H9 (cell line): ENCODE data around the gene RARA. TPM values are rescaled to one million over a fixed set of nuclear protein-coding genes. Genes with fewer than 3 reads are reported as not detected.

Experiments used
- DNase-seq: peaks from one replicate; pipeline ENCODE4 v3.0.0-alpha.2; 2017
- H2AFZ ChIP-seq: one replicate; pipeline ENCODE4 v1.6.1; 2013; ENCODE audit warnings: mild to moderate bottlenecking, low read length, control low read depth, moderate library complexity
- H2AK5ac ChIP-seq: 2 replicates; pipeline ENCODE4 v1.6.1; 2013; ENCODE audit warnings: low read length, control low read depth, mixed read lengths; ENCODE audit not compliant: insufficient read length
- H2BK120ac ChIP-seq: one replicate; pipeline ENCODE4 v1.6.1; 2013; ENCODE audit warnings: low read depth, mild to moderate bottlenecking, low read length, control low read depth, inconsistent platforms; ENCODE audit not compliant: poor library complexity, severe bottlenecking
- H2BK12ac ChIP-seq: 2 replicates; pipeline ENCODE4 v1.6.1; 2013; ENCODE audit warnings: low read length, control low read depth, mixed read lengths, low read depth; ENCODE audit not compliant: insufficient read length
- H2BK15ac ChIP-seq: 2 replicates; pipeline ENCODE4 v1.6.1; 2013; ENCODE audit warnings: low read depth, low read length, control low read depth
- H2BK20ac ChIP-seq: one replicate; pipeline ENCODE4 v1.6.1; 2013; ENCODE audit warnings: low read depth, mild to moderate bottlenecking, low read length, control low read depth, inconsistent platforms; ENCODE audit not compliant: poor library complexity, severe bottlenecking
- H2BK5ac ChIP-seq: 2 replicates; pipeline ENCODE4 v1.6.1; 2013; ENCODE audit warnings: low read length, control low read depth, mixed read lengths; ENCODE audit not compliant: insufficient read length
- H3K14ac ChIP-seq: 2 replicates; pipeline ENCODE4 v1.6.1; 2013; ENCODE audit warnings: low read length, control low read depth; ENCODE audit not compliant: insufficient read depth
- H3K18ac ChIP-seq: 2 replicates; pipeline ENCODE4 v1.6.1; 2013; ENCODE audit warnings: low read depth, mild to moderate bottlenecking, mixed read lengths, low read length, control low read depth; ENCODE audit not compliant: insufficient read length
- H3K23ac ChIP-seq: 2 replicates; pipeline ENCODE4 v1.6.1; 2013; ENCODE audit warnings: low read length, control low read depth, mixed read lengths, low read depth; ENCODE audit not compliant: insufficient read length
- H3K23me2 ChIP-seq: 2 replicates; pipeline ENCODE4 v1.6.1; 2013; ENCODE audit warnings: low read depth, mild to moderate bottlenecking, mixed read lengths, low read length, control low read depth; ENCODE audit not compliant: insufficient read length, poor library complexity, severe bottlenecking
- H3K27ac ChIP-seq: 2 replicates; pipeline ENCODE4 v1.5.1; 2013; ENCODE audit warnings: low read length, control low read depth, mixed read lengths, low read depth; ENCODE audit not compliant: insufficient read length
- H3K27me3 ChIP-seq: 2 replicates; pipeline ENCODE4 v1.6.1; 2013; ENCODE audit warnings: low read length, control low read depth, inconsistent platforms; ENCODE audit not compliant: insufficient read depth
- H3K4ac ChIP-seq: 2 replicates; pipeline ENCODE4 v1.6.1; 2013; ENCODE audit warnings: low read depth, mild to moderate bottlenecking, control low read depth, inconsistent platforms, low read length, moderate library complexity
- H3K4me1 ChIP-seq: 2 replicates; pipeline ENCODE4 v1.6.1; 2013; ENCODE audit warnings: low read length, control low read depth, inconsistent platforms; ENCODE audit not compliant: insufficient read depth
- H3K4me2 ChIP-seq: 2 replicates; pipeline ENCODE4 v1.6.1; 2013; ENCODE audit warnings: low read length, control low read depth, mixed read lengths; ENCODE audit not compliant: insufficient read length, insufficient read depth
- H3K56ac ChIP-seq: 2 replicates; pipeline ENCODE4 v1.6.1; 2013; ENCODE audit warnings: low read depth, mild to moderate bottlenecking, mixed read lengths, low read length, control low read depth; ENCODE audit not compliant: insufficient read length
- H3K79me1 ChIP-seq: 2 replicates; pipeline ENCODE4 v1.6.1; 2013; ENCODE audit warnings: low read depth, mild to moderate bottlenecking, moderate library complexity, low read length, control low read depth, inconsistent platforms; ENCODE audit not compliant: insufficient read depth, poor library complexity, severe bottlenecking
- H3K79me2 ChIP-seq: 2 replicates; pipeline ENCODE4 v1.6.1; 2013; ENCODE audit warnings: low read length, control low read depth, inconsistent platforms; ENCODE audit not compliant: insufficient read depth
- H3K9ac ChIP-seq: 2 replicates; pipeline ENCODE4 v1.6.1; 2013; ENCODE audit warnings: low read length, control low read depth, mixed read lengths; ENCODE audit not compliant: insufficient read length; ENCODE audit errors: extremely low read depth
- H3K9me3 ChIP-seq: one replicate; pipeline ENCODE4 v1.6.1; 2013; ENCODE audit warnings: low read depth, low read length, inconsistent platforms; ENCODE audit not compliant: control insufficient read depth
- H3T11ph ChIP-seq: one replicate; pipeline ENCODE4 v1.6.1; 2013; ENCODE audit warnings: mild to moderate bottlenecking, low read length, control low read depth, inconsistent platforms
- H4K20me1 ChIP-seq: one replicate; pipeline ENCODE4 v1.6.1; 2013; ENCODE audit not compliant: control insufficient read depth, insufficient read length, insufficient read depth
- H4K5ac ChIP-seq: 2 replicates; pipeline ENCODE4 v1.6.1; 2013; ENCODE audit warnings: low read depth, mild to moderate bottlenecking, mixed read lengths, low read length, control low read depth; ENCODE audit not compliant: insufficient read length
- H4K8ac ChIP-seq: replicated peaks from 2 replicates; pipeline ENCODE4 v1.6.1; 2013; ENCODE audit warnings: low read length, control low read depth, mixed read lengths, low read depth; ENCODE audit not compliant: insufficient read length
- H4K91ac ChIP-seq: 2 replicates; pipeline ENCODE4 v1.6.1; 2013; ENCODE audit warnings: low read depth, mild to moderate bottlenecking, moderate library complexity, mixed read lengths, low read length, control low read depth; ENCODE audit not compliant: insufficient read length
- H3K27ac Mint-ChIP-seq, 3 experiments: 2 replicates in 2 of 3; 3 replicates in 1 of 3; pipeline ENCODE4 v1.8.0; 2020 to 2021; ENCODE audit warnings: mixed read lengths in 3 of 3, mild to moderate bottlenecking in 1 of 3, moderate library complexity in 1 of 3
- H3K27me3 Mint-ChIP-seq: 2 replicates; pipeline ENCODE4 v1.8.0; 2021; ENCODE audit warnings: low read depth, mild to moderate bottlenecking, moderate library complexity, mixed read lengths
- H3K36me3 Mint-ChIP-seq, 3 experiments: 2 replicates in 2 of 3; 3 replicates in 1 of 3; pipeline ENCODE4 v1.8.0; 2020 to 2021; ENCODE audit warnings: low read depth in 3 of 3, mixed read lengths in 3 of 3; ENCODE audit not compliant: insufficient read depth in 1 of 3
- H3K4me1 Mint-ChIP-seq, 2 experiments: 2 replicates each; pipeline ENCODE4 v1.8.0; 2020; ENCODE audit warnings: mixed read lengths in 2 of 2
- H3K4me3 Mint-ChIP-seq, 2 experiments: 2 replicates in 1 of 2; 3 replicates in 1 of 2; pipeline ENCODE4 v1.8.0; 2020 to 2021; ENCODE audit warnings: mild to moderate bottlenecking in 2 of 2, mixed read lengths in 2 of 2, moderate library complexity in 1 of 2
- H3K9me3 Mint-ChIP-seq, 2 experiments: 2 replicates in 1 of 2; 3 replicates in 1 of 2; pipeline ENCODE4 v1.8.0; 2020; ENCODE audit warnings: mild to moderate bottlenecking in 2 of 2, mixed read lengths in 2 of 2, moderate library complexity in 1 of 2
- CTCF ChIP-seq: fragments of 200-600 bp; sonication (generic); conservative IDR thresholded peaks from 3 replicates; pipeline ENCODE4 v1.8.0; 2021; ENCODE audit warnings: antibody characterized with exemption, mild to moderate bottlenecking
- WGBS: extraction: QIAGEN DNeasy Blood & Tissue Kit; methylation state at CpG from one replicate; pipeline ENCODE4 v1.1.7; 2013; ENCODE audit warnings: missing lambda C conversion rate, low lambda C conversion rate, mixed read lengths; ENCODE audit not compliant: insufficient read length; ENCODE audit errors: extremely low coverage; 5-methylcytosine and 5-hydroxymethylcytosine counted together
- total RNA-seq: library from RNA; stranded (reverse); gene quantifications from 2 replicates; pipeline ENCODE4 v1.2.1, GENCODE V29; 2021

RARA gene
- total RNA-seq, 1 experiment from 2014 or later, result 17.6 TPM

GRCh38 chr17:40321961-40322357 lies 13.0 kb downstream of the RARA start:
- Histone ChIP-seq H3K27ac (no peak overlapping the region), H4K20me1 (no peaks in the 10 kb centered on the region), H3T11ph (no peak overlapping the region), H3K4ac (no peak overlapping the region), H3K27me3 (peaks cover 5% of the 10 kb centered on the region; the same call in 1 of the 2 replicates), H3K23me2 (peaks cover 17% of the 10 kb centered on the region), H2AFZ (no peak overlapping the region), H2BK5ac (no peak overlapping the region), H2BK120ac (no peak overlapping the region), H3K9me3 (no peaks in the 10 kb centered on the region), H3K9ac (no peak overlapping the region), H4K91ac (peak overlapping the region; percentile 15), H3K4me1 (peaks cover 5% of the 10 kb centered on the region; the same call in 1 of the 2 replicates), H3K23ac (no peak overlapping the region), H3K79me2 (peaks cover 3% of the 10 kb centered on the region; the same call in 1 of the 2 replicates), H3K4me2 (no peak overlapping the region), H3K56ac (no peak overlapping the region), H2BK12ac (no peak overlapping the region), H4K8ac (no peak overlapping the region), H3K79me1 (no peaks in the 10 kb centered on the region), H3K18ac (peak overlapping the region; percentile 23), H2AK5ac (no peak overlapping the region), H3K14ac (no peak overlapping the region), H2BK20ac (no peak overlapping the region), H2BK15ac (no peak overlapping the region), H4K5ac (no peak overlapping the region)
- H3K9me3 Mint-ChIP-seq, result no peaks in the 10 kb centered on the region
- TF ChIP-seq CTCF, result no peak
- H3K27me3 Mint-ChIP-seq, result peaks cover 44% of the 10 kb centered on the region
- H3K4me1 Mint-ChIP-seq, result peaks cover 46 to 63% of the 10 kb centered on the region in 2 experiments
- no peak for DNase-seq
- no peak overlapping the region for H3K27ac Mint-ChIP-seq
- H3K4me3 Mint-ChIP-seq, result no peak overlapping the region
- WGBS, result no CpG with 5 or more reads among the region's 4 CpGs
- H3K36me3 Mint-ChIP-seq, result no peaks in the 10 kb centered on the region; a peak in 1 of 7 replicates
